Measurements from ENCODE around the gene GRK5. TPM values are rescaled to one million over a fixed set of nuclear protein-coding genes. Genes with fewer than 3 reads are reported as not detected.

GRK5 gene
- total RNA-seq, 1 experiment from 2014 or later, result 4.5 TPM

GRCh38 chr10:119456435-119456810 lies 249.1 kb downstream of the GRK5 start:
- DNase-seq (no peak), ATAC-seq (no peak)
- peaks cover 13% of the 10 kb centered on the region for H3K4me1 ChIP-seq (ENCODE audit: insufficient read depth, low read length)
- no peaks in the 10 kb centered on the region for H3K9me3 ChIP-seq (ENCODE audit: low read length)
- H3K9me2 ChIP-seq (replicated peaks; ENCODE audit: low read length), result no peaks in the 10 kb centered on the region
- CTCF ChIA-PET, result interaction anchor here (0.6 kb wide), 1 partner anchor 249 kb away, joined by 3 read pairs; the partner anchor contains the start of gene GRK5
- no peak overlapping the region for H3K4me3 ChIP-seq (ENCODE audit: low read length)
- no peak overlapping the region for H3K27ac ChIP-seq (ENCODE audit: low read length)
- POLR2A ChIA-PET (ENCODE audit: unreplicated experiment), result no interaction called here
- no peak for TF ChIP-seq EZH2 (IDR thresholded peaks at IDR 0.05; ENCODE audit: low read length, unreplicated experiment)
- TF ChIP-seq EZH2phosphoT487 (IDR thresholded peaks at IDR 0.05; ENCODE audit: borderline replicate concordance, low read length), result no peak
- TF ChIP-seq CTCF (conservative IDR thresholded peaks at IDR 0.05; ENCODE audit: low read depth, low read length), result no peak
- no peak overlapping the region for H2AFZ ChIP-seq (ENCODE audit: low read length)
- H3K79me2 ChIP-seq (ENCODE audit: low read length), result no peaks in the 10 kb centered on the region
- no peak overlapping the region for H3K4me2 ChIP-seq (ENCODE audit: low read length)
- BruUV-seq (replicated peaks), result no TSS peak
- H3K36me3 ChIP-seq (ENCODE audit: low read depth, low read length), result no peaks in the 10 kb centered on the region
- no peak overlapping the region for H3K9ac ChIP-seq (ENCODE audit: low read length)
- H3F3A ChIP-seq (ENCODE audit: low read length, unreplicated experiment), result no peaks in the 10 kb centered on the region
- intact Hi-C loops (cut with micrococcal nuclease), result no loop called here
- H3K27me3 ChIP-seq (ENCODE audit: low read length), result no peaks in the 10 kb centered on the region
- H4K20me1 ChIP-seq (ENCODE audit: low read length), result no peaks in the 10 kb centered on the region

GRCh38 chr10:119457966-119458766 lies 250.8 kb downstream of the GRK5 start:
- no peaks in the 10 kb centered on the region for H4K20me1 ChIP-seq (ENCODE audit: low read length)
- CTCF ChIA-PET, result no interaction called here
- H3K9me2 ChIP-seq (replicated peaks; ENCODE audit: low read length), result no peaks in the 10 kb centered on the region
- BruUV-seq (replicated peaks), result no TSS peak
- no peaks in the 10 kb centered on the region for H3K9me3 ChIP-seq (ENCODE audit: low read length)
- H3K9ac ChIP-seq (ENCODE audit: low read length), result no peak overlapping the region
- no peak overlapping the region for H2AFZ ChIP-seq (ENCODE audit: low read length)
- H3K27me3 ChIP-seq (ENCODE audit: low read length), result no peaks in the 10 kb centered on the region
- no peak for DNase-seq
- TF ChIP-seq EZH2phosphoT487 (IDR thresholded peaks at IDR 0.05; ENCODE audit: borderline replicate concordance, low read length) (no peak), CTCF (conservative IDR thresholded peaks at IDR 0.05; ENCODE audit: low read depth, low read length) (no peak), EZH2 (IDR thresholded peaks at IDR 0.05; ENCODE audit: low read length, unreplicated experiment) (no peak)
- intact Hi-C loops (cut with micrococcal nuclease), result no loop called here
- no peak overlapping the region for H3K4me3 ChIP-seq (ENCODE audit: low read length)
- H3K79me2 ChIP-seq (ENCODE audit: low read length), result no peaks in the 10 kb centered on the region
- no peaks in the 10 kb centered on the region for H3K36me3 ChIP-seq (ENCODE audit: low read depth, low read length)
- POLR2A ChIA-PET (ENCODE audit: unreplicated experiment), result no interaction called here
- H3K4me1 ChIP-seq (ENCODE audit: insufficient read depth, low read length), result peaks cover 25% of the 10 kb centered on the region
- no peak overlapping the region for H3K27ac ChIP-seq (ENCODE audit: low read length)
- no peak for ATAC-seq
- no peak overlapping the region for H3K4me2 ChIP-seq (ENCODE audit: low read length)
- H3F3A ChIP-seq (ENCODE audit: low read length, unreplicated experiment), result no peaks in the 10 kb centered on the region

- intact Hi-C loops (cut with micrococcal nuclease), result no loop called here
- no peaks in the 10 kb centered on the region for H3K36me3 ChIP-seq (ENCODE audit: low read depth, low read length)
- no peak overlapping the region for H3K27ac ChIP-seq (ENCODE audit: low read length)
- no peaks in the 10 kb centered on the region for H3K79me2 ChIP-seq (ENCODE audit: low read length)
- no peaks in the 10 kb centered on the region for H3K27me3 ChIP-seq (ENCODE audit: low read length)
- H3K4me1 ChIP-seq (ENCODE audit: insufficient read depth, low read length), result peaks cover 25% of the 10 kb centered on the region
- CTCF ChIA-PET, result interaction anchor here (0.6 kb wide), 1 partner anchor 250 kb away, joined by 3 read pairs; no protein-coding TSS in a partner anchor
- BruUV-seq (replicated peaks), result no TSS peak
- H3K9me3 ChIP-seq (ENCODE audit: low read length), result no peaks in the 10 kb centered on the region
- ATAC-seq, result no peak
- H3K4me3 ChIP-seq (ENCODE audit: low read length), result no peak overlapping the region
- DNase-seq, result no peak
- no peaks in the 10 kb centered on the region for H3K9me2 ChIP-seq (replicated peaks; ENCODE audit: low read length)
- TF ChIP-seq CTCF (conservative IDR thresholded peaks at IDR 0.05; ENCODE audit: low read depth, low read length) (no peak), EZH2 (IDR thresholded peaks at IDR 0.05; ENCODE audit: low read length, unreplicated experiment) (no peak), EZH2phosphoT487 (IDR thresholded peaks at IDR 0.05; ENCODE audit: borderline replicate concordance, low read length) (no peak)
- H3K4me2 ChIP-seq (ENCODE audit: low read length), result no peak overlapping the region
- no peak overlapping the region for H2AFZ ChIP-seq (ENCODE audit: low read length)
- no peaks in the 10 kb centered on the region for H4K20me1 ChIP-seq (ENCODE audit: low read length)
- H3K9ac ChIP-seq (ENCODE audit: low read length), result no peak overlapping the region
- POLR2A ChIA-PET (ENCODE audit: unreplicated experiment), result no interaction called here
- no peaks in the 10 kb centered on the region for H3F3A ChIP-seq (ENCODE audit: low read length, unreplicated experiment)
These were observed 252.4 kb downstream of the GRK5 start for GRCh38 chr10:119459681-119460340.
